NCI-H128 (cell line): Measurements from ENCODE around the gene TXNL4B.
"Not testable (repeated sequence)": the region's sequence is repeated elsewhere in the genome, so short reads cannot be mapped to it uniquely, and the experiment has no call there.

ENCODE experiments used
- DNase-seq: peaks from one replicate; lab custom pipeline; 2025; ENCODE audit not compliant: unreplicated experiment; lab: John Stamatoyannopoulos, UW

The TXNL4B gene

GRCh38 chr16:72073560-72074230, 19.7 kb downstream of the TXNL4B start:
- no peak for DNase-seq

GRCh38 chr16:72072514-72073342, 20.7 kb downstream of the TXNL4B start:
- no peak for DNase-seq

GRCh38 chr16:72068930-72069329, 24.5 kb downstream of the TXNL4B start:
- DNase-seq: no peak

GRCh38 chr16:72066747-72067146, 26.7 kb downstream of the TXNL4B start:
- no peak for DNase-seq

GRCh38 chr16:72064361-72064894, 29.0 kb downstream of the TXNL4B start:
- DNase-seq: no peak

GRCh38 chr16:72061564-72061963, 31.9 kb downstream of the TXNL4B start:
- no peak for DNase-seq

GRCh38 chr16:72060405-72060804, 33.0 kb downstream of the TXNL4B start:
- no peak for DNase-seq

GRCh38 chr16:72059060-72059459, 34.4 kb downstream of the TXNL4B start:
- DNase-seq: not testable (repeated sequence)

GRCh38 chr16:72057313-72057712, 36.1 kb downstream of the TXNL4B start:
- DNase-seq: not testable (repeated sequence)

GRCh38 chr16:72055911-72056310, 37.5 kb downstream of the TXNL4B start:
- no peak for DNase-seq

GRCh38 chr16:72054254-72054847, 39.1 kb downstream of the TXNL4B start, which contains the start of gene HP:
TSS of gene HP (plus strand) at chr16:72054505. CDS start at chr16:72054653, 148 bp downstream.
- not testable (repeated sequence) for DNase-seq

GRCh38 chr16:72051818-72052217, 41.6 kb downstream of the TXNL4B start:
- DNase-seq: no peak

- no peak for DNase-seq
These were observed 42.5 kb downstream of the TXNL4B start for GRCh38 chr16:72050769-72051464.

- no peak for DNase-seq
These were observed 44.3 kb downstream of the TXNL4B start for GRCh38 chr16:72049110-72049509.

GRCh38 chr16:72044825-72045359, 48.5 kb downstream of the TXNL4B start:
- DNase-seq: no peak

GRCh38 chr16:72044296-72044695, 49.1 kb downstream of the TXNL4B start:
- no peak for DNase-seq

GRCh38 chr16:72043539-72043938, 49.9 kb downstream of the TXNL4B start:
- no peak for DNase-seq

- DNase-seq: no peak
These were observed 50.4 kb downstream of the TXNL4B start for GRCh38 chr16:72043058-72043457.

- no peak for DNase-seq
These were observed 51.2 kb downstream of the TXNL4B start for GRCh38 chr16:72042157-72042660.

GRCh38 chr16:72036098-72036497, 57.3 kb downstream of the TXNL4B start:
- no peak for DNase-seq
